ENCODE data around the gene FMN1.

FMN1 gene

DNA sequence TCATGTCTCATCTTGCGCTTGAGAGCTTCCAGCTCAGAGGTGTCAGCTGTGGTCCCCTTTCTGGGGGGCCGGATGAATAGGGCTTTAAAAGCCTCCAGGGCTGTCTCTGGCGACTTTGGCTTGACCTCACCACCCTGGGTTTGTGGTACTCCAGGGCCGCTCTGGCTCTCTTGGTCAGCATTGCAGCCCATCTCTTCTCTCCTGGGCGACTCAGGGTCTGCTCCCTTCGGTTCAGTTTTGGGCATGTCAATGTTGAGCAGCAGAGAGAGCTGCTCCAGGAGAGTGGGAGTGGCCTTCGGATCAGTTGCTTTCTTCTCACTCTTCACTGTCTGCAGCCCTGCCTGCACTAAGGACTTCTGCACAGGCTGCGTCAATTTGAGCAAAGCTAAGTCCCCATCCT lies 127.9 kb downstream of the FMN1 start:
- H3K9me3 ChIP-seq (ENCODE audit: control insufficient read depth, insufficient read depth, low read length) = no peaks in the 10 kb centered on the region
- no peak for DNase-seq (ENCODE audit: low read depth, low spot score)
- H3K36me3 ChIP-seq (ENCODE audit: control insufficient read depth, insufficient read depth, low read length) = no peaks in the 10 kb centered on the region
- peaks cover 10% of the 10 kb centered on the region for H3K4me1 ChIP-seq (ENCODE audit: control insufficient read depth, insufficient read depth, low read length)
- H3K27me3 ChIP-seq (ENCODE audit: control insufficient read depth, insufficient read depth, low read length) = no peaks in the 10 kb centered on the region
- no peak overlapping the region for H3K4me3 ChIP-seq (ENCODE audit: low read length)
- H3K27ac ChIP-seq (ENCODE audit: low read length) = no peak overlapping the region
- WGBS (ENCODE audit: insufficient coverage, insufficient read length) = no CpG with 5 or more reads among the region's 8 CpGs

GRCh38 chr15:33064878-33065277 lies 129.6 kb downstream of the FMN1 start:
- WGBS (ENCODE audit: insufficient coverage, insufficient read length) = no CpG with 5 or more reads among the region's 3 CpGs
- Histone ChIP-seq H3K4me1 (ENCODE audit: control insufficient read depth, insufficient read depth, low read length) (peaks cover 10% of the 10 kb centered on the region), H3K36me3 (ENCODE audit: control insufficient read depth, insufficient read depth, low read length) (no peaks in the 10 kb centered on the region), H3K27me3 (ENCODE audit: control insufficient read depth, insufficient read depth, low read length) (no peaks in the 10 kb centered on the region), H3K4me3 (ENCODE audit: low read length) (no peak overlapping the region), H3K9me3 (ENCODE audit: control insufficient read depth, insufficient read depth, low read length) (no peaks in the 10 kb centered on the region), H3K27ac (ENCODE audit: low read length) (no peak overlapping the region)
- DNase-seq (ENCODE audit: low read depth, low spot score) = no peak

GRCh38 chr15:33059184-33059583 lies 135.3 kb downstream of the FMN1 start:
- Histone ChIP-seq H3K27ac (ENCODE audit: low read length) (no peak overlapping the region), H3K4me3 (ENCODE audit: low read length) (no peak overlapping the region), H3K9me3 (ENCODE audit: control insufficient read depth, insufficient read depth, low read length) (no peaks in the 10 kb centered on the region), H3K27me3 (ENCODE audit: control insufficient read depth, insufficient read depth, low read length) (no peaks in the 10 kb centered on the region), H3K36me3 (ENCODE audit: control insufficient read depth, insufficient read depth, low read length) (no peaks in the 10 kb centered on the region), H3K4me1 (ENCODE audit: control insufficient read depth, insufficient read depth, low read length) (no peaks in the 10 kb centered on the region)
- DNase-seq (ENCODE audit: low read depth, low spot score) = no peak
- WGBS (ENCODE audit: insufficient coverage, insufficient read length) = no CpG with 5 or more reads among the region's 3 CpGs

- DNase-seq (ENCODE audit: low read depth, low spot score) = no peak
- no CpG with 5 or more reads among the region's 8 CpGs for WGBS (ENCODE audit: insufficient coverage, insufficient read length)
- 0 out of 2 replicates have a peak, but pooled peaks cover 1% of the 10 kb centered on the region for H3K9me3 ChIP-seq (ENCODE audit: control insufficient read depth, insufficient read depth, low read length)
- H3K4me1 ChIP-seq (ENCODE audit: control insufficient read depth, insufficient read depth, low read length) = no peaks in the 10 kb centered on the region
- H3K27me3 ChIP-seq (ENCODE audit: control insufficient read depth, insufficient read depth, low read length) = no peaks in the 10 kb centered on the region
- no peak overlapping the region for H3K4me3 ChIP-seq (ENCODE audit: low read length)
- no peaks in the 10 kb centered on the region for H3K36me3 ChIP-seq (ENCODE audit: control insufficient read depth, insufficient read depth, low read length)
- H3K27ac ChIP-seq (ENCODE audit: low read length) = no peak overlapping the region
Measured at GRCh38 chr15:33057845-33058244, 136.7 kb downstream of the FMN1 start.

- Histone ChIP-seq H3K4me1 (ENCODE audit: control insufficient read depth, insufficient read depth, low read length) (no peaks in the 10 kb centered on the region), H3K9me3 (ENCODE audit: control insufficient read depth, insufficient read depth, low read length) (0 out of 2 replicates have a peak, but pooled peaks cover 1% of the 10 kb centered on the region), H3K27ac (ENCODE audit: low read length) (no peak overlapping the region), H3K27me3 (ENCODE audit: control insufficient read depth, insufficient read depth, low read length) (no peaks in the 10 kb centered on the region), H3K36me3 (ENCODE audit: control insufficient read depth, insufficient read depth, low read length) (no peaks in the 10 kb centered on the region), H3K4me3 (ENCODE audit: low read length) (no peak overlapping the region)
- WGBS (ENCODE audit: insufficient coverage, insufficient read length) = no CpG with 5 or more reads among the region's 2 CpGs
- DNase-seq (ENCODE audit: low read depth, low spot score) = no peak
Measured at GRCh38 chr15:33055962-33056361, 138.6 kb downstream of the FMN1 start.

GRCh38 chr15:33051528-33051927 lies 143.0 kb downstream of the FMN1 start:
- peaks cover 1% of the 10 kb centered on the region; the same call in 1 of the 2 replicates for H3K9me3 ChIP-seq (ENCODE audit: control insufficient read depth, insufficient read depth, low read length)
- H3K36me3 ChIP-seq (ENCODE audit: control insufficient read depth, insufficient read depth, low read length) = no peaks in the 10 kb centered on the region
- H3K27ac ChIP-seq (ENCODE audit: low read length) = no peak overlapping the region
- no peak overlapping the region for H3K4me3 ChIP-seq (ENCODE audit: low read length)
- H3K4me1 ChIP-seq (ENCODE audit: control insufficient read depth, insufficient read depth, low read length) = no peaks in the 10 kb centered on the region
- WGBS (ENCODE audit: insufficient coverage, insufficient read length) = no CpG with 5 or more reads among the region's 5 CpGs
- H3K27me3 ChIP-seq (ENCODE audit: control insufficient read depth, insufficient read depth, low read length) = no peaks in the 10 kb centered on the region
- no peak for DNase-seq (ENCODE audit: low read depth, low spot score)

DNA sequence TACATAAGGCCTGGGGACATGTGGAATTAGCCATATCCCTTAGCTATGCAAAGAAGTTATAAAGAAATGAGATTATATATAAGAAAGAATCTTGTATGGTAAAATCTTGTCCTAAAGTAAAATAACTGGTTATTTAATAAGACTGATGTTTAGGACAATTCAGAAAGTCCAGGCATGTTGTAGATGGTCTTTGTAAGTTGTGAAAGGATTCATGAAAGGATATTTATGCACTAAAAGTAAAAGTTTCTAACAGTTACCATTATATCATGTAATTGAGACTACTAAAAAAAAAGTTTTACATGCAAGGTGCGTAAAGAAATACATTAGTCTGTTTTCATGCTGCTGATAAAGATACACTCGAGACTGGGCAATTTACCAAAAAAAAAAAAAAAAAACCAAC lies 146.3 kb downstream of the FMN1 start:
- peaks cover 1% of the 10 kb centered on the region; the same call in 1 of the 2 replicates for H3K9me3 ChIP-seq (ENCODE audit: control insufficient read depth, insufficient read depth, low read length)
- H3K27me3 ChIP-seq (ENCODE audit: control insufficient read depth, insufficient read depth, low read length) = no peaks in the 10 kb centered on the region
- no peak for DNase-seq (ENCODE audit: low read depth, low spot score)
- no peaks in the 10 kb centered on the region for H3K4me1 ChIP-seq (ENCODE audit: control insufficient read depth, insufficient read depth, low read length)
- H3K4me3 ChIP-seq (ENCODE audit: low read length) = no peak overlapping the region
- no CpG with 5 or more reads among the region's 2 CpGs for WGBS (ENCODE audit: insufficient coverage, insufficient read length)
- H3K36me3 ChIP-seq (ENCODE audit: control insufficient read depth, insufficient read depth, low read length) = no peaks in the 10 kb centered on the region
- H3K27ac ChIP-seq (ENCODE audit: low read length) = no peak overlapping the region

- Histone ChIP-seq H3K4me3 (ENCODE audit: low read length) (no peak overlapping the region), H3K36me3 (ENCODE audit: control insufficient read depth, insufficient read depth, low read length) (no peaks in the 10 kb centered on the region), H3K4me1 (ENCODE audit: control insufficient read depth, insufficient read depth, low read length) (no peaks in the 10 kb centered on the region), H3K9me3 (ENCODE audit: control insufficient read depth, insufficient read depth, low read length) (no peaks in the 10 kb centered on the region; the same call in 1 of the 2 replicates), H3K27me3 (ENCODE audit: control insufficient read depth, insufficient read depth, low read length) (no peaks in the 10 kb centered on the region; the same call in 1 of the 2 replicates), H3K27ac (ENCODE audit: low read length) (no peak overlapping the region)
- DNase-seq (ENCODE audit: low read depth, low spot score) = no peak
- no CpG with 5 or more reads among the region's 2 CpGs for WGBS (ENCODE audit: insufficient coverage, insufficient read length)
Measured at GRCh38 chr15:33047077-33047476, 147.4 kb downstream of the FMN1 start.

DNA sequence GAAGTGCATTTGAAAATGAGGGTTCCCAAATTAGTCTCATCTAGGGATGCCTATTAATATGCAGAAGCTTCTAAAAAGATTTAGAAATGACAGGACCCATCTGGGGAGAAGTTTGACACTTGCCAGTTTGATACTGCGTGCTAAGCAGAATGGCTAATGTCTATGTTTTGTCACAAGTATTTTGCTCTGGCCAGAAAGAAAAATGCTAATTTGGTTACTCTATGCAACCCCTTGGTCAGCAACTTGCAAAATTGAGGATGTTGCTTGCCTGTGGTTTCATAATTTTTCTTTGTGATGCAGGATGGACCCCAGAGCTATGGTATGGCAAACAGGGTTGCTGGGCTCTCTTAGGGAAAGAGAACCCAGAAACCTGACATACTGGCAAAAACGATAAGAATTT lies 148.2 kb downstream of the FMN1 start:
- no peak overlapping the region for H3K27ac ChIP-seq (ENCODE audit: low read length)
- H3K4me1 ChIP-seq (ENCODE audit: control insufficient read depth, insufficient read depth, low read length) = no peaks in the 10 kb centered on the region
- H3K27me3 ChIP-seq (ENCODE audit: control insufficient read depth, insufficient read depth, low read length) = no peaks in the 10 kb centered on the region; the same call in 1 of the 2 replicates
- DNase-seq (ENCODE audit: low read depth, low spot score) = no peak
- WGBS (ENCODE audit: insufficient coverage, insufficient read length) = no CpG with 5 or more reads among the region's 2 CpGs
- H3K4me3 ChIP-seq (ENCODE audit: low read length) = no peak overlapping the region
- H3K36me3 ChIP-seq (ENCODE audit: control insufficient read depth, insufficient read depth, low read length) = no peaks in the 10 kb centered on the region
- no peaks in the 10 kb centered on the region; the same call in 1 of the 2 replicates for H3K9me3 ChIP-seq (ENCODE audit: control insufficient read depth, insufficient read depth, low read length)

DNA sequence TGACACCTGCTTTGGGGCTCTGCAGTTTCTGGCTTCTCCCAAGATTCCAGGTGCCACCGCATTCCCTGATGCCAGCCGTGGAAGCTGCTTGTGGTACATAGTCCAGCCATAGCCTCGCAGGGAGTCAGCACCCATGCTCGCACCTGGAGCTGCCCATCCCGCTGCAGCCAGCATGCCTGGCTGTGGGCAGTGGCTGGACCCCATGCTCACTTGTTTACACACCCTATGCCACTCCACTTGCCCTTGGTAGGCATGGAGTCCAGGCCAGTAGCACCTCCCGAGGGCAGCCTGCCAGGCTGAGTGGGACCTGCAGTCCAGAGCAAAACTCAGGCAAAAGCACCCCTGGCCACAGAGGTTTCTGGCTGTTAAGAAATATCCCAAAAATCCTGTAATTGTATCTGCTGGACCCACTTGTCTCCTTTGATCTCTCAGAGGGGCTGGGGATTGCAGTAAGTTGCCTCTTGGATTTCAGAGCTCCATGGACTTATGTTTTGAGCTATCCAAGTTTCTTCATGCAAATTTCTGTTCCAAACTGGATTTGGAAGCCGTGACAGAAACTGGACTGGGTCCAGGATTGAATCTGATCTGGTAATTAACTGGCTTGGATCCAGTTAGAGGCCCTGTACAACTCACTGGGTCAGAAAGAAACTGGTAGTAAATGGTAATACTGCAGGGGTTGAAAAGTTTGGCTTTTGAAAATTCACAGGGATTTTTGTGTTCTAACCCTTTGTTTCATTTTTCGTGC lies 149.3 kb downstream of the FMN1 start:
- no CpG with 5 or more reads among the region's 8 CpGs for WGBS (ENCODE audit: insufficient coverage, insufficient read length)
- Histone ChIP-seq H3K36me3 (ENCODE audit: control insufficient read depth, insufficient read depth, low read length) (no peaks in the 10 kb centered on the region), H3K27me3 (ENCODE audit: control insufficient read depth, insufficient read depth, low read length) (no peaks in the 10 kb centered on the region; the same call in 1 of the 2 replicates), H3K4me3 (ENCODE audit: low read length) (no peak overlapping the region), H3K27ac (ENCODE audit: low read length) (no peak overlapping the region), H3K4me1 (ENCODE audit: control insufficient read depth, insufficient read depth, low read length) (no peaks in the 10 kb centered on the region), H3K9me3 (ENCODE audit: control insufficient read depth, insufficient read depth, low read length) (no peaks in the 10 kb centered on the region; the same call in 1 of the 2 replicates)
- DNase-seq (ENCODE audit: low read depth, low spot score) = no peak

- WGBS (ENCODE audit: insufficient coverage, insufficient read length) = no CpG with 5 or more reads among the region's 1 CpG
- no peaks in the 10 kb centered on the region; the same call in 1 of the 2 replicates for H3K27me3 ChIP-seq (ENCODE audit: control insufficient read depth, insufficient read depth, low read length)
- no peak overlapping the region for H3K4me3 ChIP-seq (ENCODE audit: low read length)
- no peak overlapping the region for H3K27ac ChIP-seq (ENCODE audit: low read length)
- no peaks in the 10 kb centered on the region; the same call in 1 of the 2 replicates for H3K9me3 ChIP-seq (ENCODE audit: control insufficient read depth, insufficient read depth, low read length)
- H3K4me1 ChIP-seq (ENCODE audit: control insufficient read depth, insufficient read depth, low read length) = no peaks in the 10 kb centered on the region
- H3K36me3 ChIP-seq (ENCODE audit: control insufficient read depth, insufficient read depth, low read length) = no peaks in the 10 kb centered on the region
- DNase-seq (ENCODE audit: low read depth, low spot score) = no peak
Measured at GRCh38 chr15:33044598-33044997, 149.9 kb downstream of the FMN1 start.
